HepG2 (cell line): ENCODE measurements around the gene CEP44.

Source experiments
- EP300 ChIP-seq, 3 experiments: sonication (generic) in 1 of 3; formaldehyde crosslinking in 1 of 3; IDR thresholded peaks; 2 replicates each; pipeline versions ENCODE4 v1.5.1 to v1.6.1; 2011 to 2020; ENCODE audit warnings: low read depth in 2 of 3, low read length in 2 of 3, borderline replicate concordance in 1 of 3, improper control_type of control experiment in 1 of 3, mild to moderate bottlenecking in 1 of 3, missing genetic modification reagents in 1 of 3, moderate library complexity in 1 of 3
- EZH2 ChIP-seq: conservative IDR thresholded peaks from 2 replicates; pipeline ENCODE4 v1.6.1; 2012; ENCODE audit warnings: mild to moderate bottlenecking, low read depth, low read length, moderate library complexity
- PHB2 ChIP-seq: fragments of 450-650 bp; IDR thresholded peaks from 2 replicates; pipeline ENCODE4 v1.6.1; 2018; ENCODE audit not compliant: partially characterized antibody
- POLR2A ChIP-seq, 2 experiments: IDR thresholded peaks; 2 replicates each; pipeline ENCODE4 v1.6.1; 2011; ENCODE audit warnings: low read depth in 2 of 2, low read length in 2 of 2, mild to moderate bottlenecking in 1 of 2, moderate library complexity in 1 of 2; ENCODE audit not compliant: insufficient read depth in 1 of 2
- ZNF318 ChIP-seq: sonication (generic); formaldehyde crosslinking; IDR thresholded peaks from 2 replicates; pipeline ENCODE4 v1.4.0; 2020; ENCODE audit warnings: mild to moderate bottlenecking, missing genetic modification reagents
- ZNF652 ChIP-seq: IDR thresholded peaks from 2 replicates; pipeline ENCODE4 v1.6.1; 2016; ENCODE audit warnings: low read depth, borderline replicate concordance
- ZNF766 ChIP-seq: sonication (generic); formaldehyde crosslinking; IDR thresholded peaks from 2 replicates; pipeline ENCODE4 v1.5.0; 2020; ENCODE audit warnings: missing genetic modification reagents, borderline replicate concordance
- TF ChIP-seq, protein P1 (sequence below): sonication (generic); formaldehyde crosslinking; IDR thresholded peaks from 2 replicates; pipeline ENCODE4 v1.5.0; 2020; ENCODE audit warnings: mild to moderate bottlenecking, missing genetic modification reagents, borderline replicate concordance
- TF ChIP-seq, protein P2 (sequence below): fragments of 450-650 bp; IDR thresholded peaks from 2 replicates; pipeline ENCODE4 v1.6.1; 2016

DNA sequence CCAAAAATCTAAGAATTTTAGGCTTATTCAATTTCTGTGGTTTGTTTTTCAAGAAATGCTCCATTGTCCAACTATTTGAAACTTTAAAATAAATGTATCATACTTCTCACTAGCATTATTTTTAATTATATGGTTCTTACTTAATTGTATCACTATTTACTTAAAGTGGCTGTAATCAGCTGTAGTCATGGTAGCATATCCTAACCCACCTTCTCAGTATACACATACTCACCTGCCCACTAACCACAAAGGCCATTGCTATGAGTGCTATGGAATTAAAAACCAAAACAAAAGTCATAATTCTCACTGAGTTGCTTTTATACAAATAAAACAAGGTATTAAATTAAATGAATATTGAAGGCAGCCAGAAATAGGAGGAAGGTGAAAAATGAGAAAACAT, 5.2 kb upstream of the CEP44 start:
- TF ChIP-seq EP300 (IDR thresholded peaks at IDR 0.05; ENCODE audit: low read depth in 2 of 2, low read length in 2 of 2) (no peak), EP300 (CRISPR knock-in tag; IDR thresholded peaks at IDR 0.05; ENCODE audit: borderline replicate concordance) (no peak), POLR2A (IDR thresholded peaks at IDR 0.05; ENCODE audit: insufficient read depth in 1 of 2, low read depth in 2 of 2, low read length in 2 of 2) (no peak), ZNF318 (CRISPR knock-in tag) (no peak), EZH2 (no peak), ZNF652 (no peak), PHB2 (no peak), ZNF766 (CRISPR knock-in tag) (no peak)
- TF ChIP-seq, protein P1, sequence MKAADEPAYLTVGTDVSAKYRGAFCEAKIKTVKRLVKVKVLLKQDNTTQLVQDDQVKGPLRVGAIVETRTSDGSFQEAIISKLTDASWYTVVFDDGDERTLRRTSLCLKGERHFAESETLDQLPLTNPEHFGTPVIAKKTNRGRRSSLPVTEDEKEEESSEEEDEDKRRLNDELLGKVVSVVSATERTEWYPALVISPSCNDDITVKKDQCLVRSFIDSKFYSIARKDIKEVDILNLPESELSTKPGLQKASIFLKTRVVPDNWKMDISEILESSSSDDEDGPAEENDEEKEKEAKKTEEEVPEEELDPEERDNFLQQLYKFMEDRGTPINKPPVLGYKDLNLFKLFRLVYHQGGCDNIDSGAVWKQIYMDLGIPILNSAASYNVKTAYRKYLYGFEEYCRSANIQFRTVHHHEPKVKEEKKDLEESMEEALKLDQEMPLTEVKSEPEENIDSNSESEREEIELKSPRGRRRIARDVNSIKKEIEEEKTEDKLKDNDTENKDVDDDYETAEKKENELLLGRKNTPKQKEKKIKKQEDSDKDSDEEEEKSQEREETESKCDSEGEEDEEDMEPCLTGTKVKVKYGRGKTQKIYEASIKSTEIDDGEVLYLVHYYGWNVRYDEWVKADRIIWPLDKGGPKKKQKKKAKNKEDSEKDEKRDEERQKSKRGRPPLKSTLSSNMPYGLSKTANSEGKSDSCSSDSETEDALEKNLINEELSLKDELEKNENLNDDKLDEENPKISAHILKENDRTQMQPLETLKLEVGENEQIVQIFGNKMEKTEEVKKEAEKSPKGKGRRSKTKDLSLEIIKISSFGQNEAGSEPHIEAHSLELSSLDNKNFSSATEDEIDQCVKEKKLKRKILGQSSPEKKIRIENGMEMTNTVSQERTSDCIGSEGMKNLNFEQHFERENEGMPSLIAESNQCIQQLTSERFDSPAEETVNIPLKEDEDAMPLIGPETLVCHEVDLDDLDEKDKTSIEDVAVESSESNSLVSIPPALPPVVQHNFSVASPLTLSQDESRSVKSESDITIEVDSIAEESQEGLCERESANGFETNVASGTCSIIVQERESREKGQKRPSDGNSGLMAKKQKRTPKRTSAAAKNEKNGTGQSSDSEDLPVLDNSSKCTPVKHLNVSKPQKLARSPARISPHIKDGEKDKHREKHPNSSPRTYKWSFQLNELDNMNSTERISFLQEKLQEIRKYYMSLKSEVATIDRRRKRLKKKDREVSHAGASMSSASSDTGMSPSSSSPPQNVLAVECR (CRISPR knock-in tag) = no peak
- TF ChIP-seq, protein P2, sequence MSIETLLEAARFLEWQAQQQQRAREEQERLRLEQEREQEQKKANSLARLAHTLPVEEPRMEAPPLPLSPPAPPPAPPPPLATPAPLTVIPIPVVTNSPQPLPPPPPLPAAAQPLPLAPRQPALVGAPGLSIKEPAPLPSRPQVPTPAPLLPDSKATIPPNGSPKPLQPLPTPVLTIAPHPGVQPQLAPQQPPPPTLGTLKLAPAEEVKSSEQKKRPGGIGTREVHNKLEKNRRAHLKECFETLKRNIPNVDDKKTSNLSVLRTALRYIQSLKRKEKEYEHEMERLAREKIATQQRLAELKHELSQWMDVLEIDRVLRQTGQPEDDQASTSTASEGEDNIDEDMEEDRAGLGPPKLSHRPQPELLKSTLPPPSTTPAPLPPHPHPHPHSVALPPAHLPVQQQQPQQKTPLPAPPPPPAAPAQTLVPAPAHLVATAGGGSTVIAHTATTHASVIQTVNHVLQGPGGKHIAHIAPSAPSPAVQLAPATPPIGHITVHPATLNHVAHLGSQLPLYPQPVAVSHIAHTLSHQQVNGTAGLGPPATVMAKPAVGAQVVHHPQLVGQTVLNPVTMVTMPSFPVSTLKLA = no peak
